ENCODE data around the gene IL36G.

DNA sequence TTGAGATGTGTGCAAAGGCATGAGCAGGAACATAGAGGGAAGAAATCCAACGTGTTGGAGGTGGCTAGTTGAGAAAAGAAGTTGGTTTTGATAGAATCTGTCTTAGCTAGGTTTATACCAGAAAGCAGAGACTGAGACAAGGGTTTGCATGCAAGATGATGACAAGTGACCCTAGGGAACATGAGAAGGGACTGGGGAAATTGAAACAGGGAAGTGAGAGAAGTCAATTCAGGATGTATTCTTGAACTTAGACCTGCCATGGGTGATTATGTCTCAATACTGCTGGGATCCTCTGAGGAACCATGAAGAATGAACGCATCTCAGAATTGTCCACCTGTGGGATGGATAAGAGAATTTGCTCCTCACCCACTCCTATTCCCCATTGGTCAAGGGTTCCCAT lies 47.9 kb downstream of the IL36G start:
- TF ChIP-seq, protein P1, sequence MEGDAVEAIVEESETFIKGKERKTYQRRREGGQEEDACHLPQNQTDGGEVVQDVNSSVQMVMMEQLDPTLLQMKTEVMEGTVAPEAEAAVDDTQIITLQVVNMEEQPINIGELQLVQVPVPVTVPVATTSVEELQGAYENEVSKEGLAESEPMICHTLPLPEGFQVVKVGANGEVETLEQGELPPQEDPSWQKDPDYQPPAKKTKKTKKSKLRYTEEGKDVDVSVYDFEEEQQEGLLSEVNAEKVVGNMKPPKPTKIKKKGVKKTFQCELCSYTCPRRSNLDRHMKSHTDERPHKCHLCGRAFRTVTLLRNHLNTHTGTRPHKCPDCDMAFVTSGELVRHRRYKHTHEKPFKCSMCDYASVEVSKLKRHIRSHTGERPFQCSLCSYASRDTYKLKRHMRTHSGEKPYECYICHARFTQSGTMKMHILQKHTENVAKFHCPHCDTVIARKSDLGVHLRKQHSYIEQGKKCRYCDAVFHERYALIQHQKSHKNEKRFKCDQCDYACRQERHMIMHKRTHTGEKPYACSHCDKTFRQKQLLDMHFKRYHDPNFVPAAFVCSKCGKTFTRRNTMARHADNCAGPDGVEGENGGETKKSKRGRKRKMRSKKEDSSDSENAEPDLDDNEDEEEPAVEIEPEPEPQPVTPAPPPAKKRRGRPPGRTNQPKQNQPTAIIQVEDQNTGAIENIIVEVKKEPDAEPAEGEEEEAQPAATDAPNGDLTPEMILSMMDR (IDR thresholded peaks at IDR 0.05; ENCODE audit: borderline replicate concordance, extremely low read depth, low read length, poor library complexity, severe bottlenecking), result no peak
- TF ChIP-seq EZH2 (IDR thresholded peaks at IDR 0.05; ENCODE audit: borderline replicate concordance, low read depth, low read length, severe bottlenecking), result no peak

Measured in DND-41 (cell line).